ENCODE measurements around the gene GINS1. TPM values are rescaled to one million over a fixed set of nuclear protein-coding genes. Genes with fewer than 3 reads are reported as not detected.

Gene GINS1
- total and polyA plus RNA-seq, 2 of the 13 experiments (the other 11 are each of a cell fraction or from before 2014, with no cell fraction given), result 14.6 to 59.9 TPM

GRCh38 chr20:25407311-25408169 is at the start of gene GINS1 (continued):
- TF ChIP-seq ZNF629 (CRISPR knock-in tag; conservative IDR thresholded peaks at IDR 0.05) (peak; percentile 79), DNMT3B (CRISPR knock-in tag; conservative IDR thresholded peaks at IDR 0.05) (peak; percentile 89), REST (IDR thresholded peaks at IDR 0.05; ENCODE audit: borderline replicate concordance in 1 of 2, low read depth in 1 of 2, low read length in 2 of 2) (peak in 1 of 2 experiments; percentile 82; a peak in 2 of 4 replicates), ZFP36L2 (CRISPR knock-in tag; IDR thresholded peaks at IDR 0.05) (no peak; the same call in 1 of the 2 replicates), KAT2B (IDR thresholded peaks at IDR 0.05; ENCODE audit: borderline replicate concordance, low read depth, low read length) (no peak), NCOA2 (CRISPR knock-in tag; IDR thresholded peaks at IDR 0.05) (peak; percentile 69), PAX8 (CRISPR knock-in tag; IDR thresholded peaks at IDR 0.05; ENCODE audit: borderline replicate concordance) (peak; percentile 71; the same call in 1 of the 2 replicates), YEATS2 (CRISPR knock-in tag; IDR thresholded peaks at IDR 0.05; ENCODE audit: borderline replicate concordance) (peak; percentile 99), ZBTB42 (CRISPR knock-in tag; IDR thresholded peaks at IDR 0.05) (peak; percentile 86; the same call in 1 of the 2 replicates), NFE2 (CRISPR knock-in tag; IDR thresholded peaks at IDR 0.05) (no peak), ZSCAN25 (CRISPR knock-in tag; IDR thresholded peaks at IDR 0.05) (peak; percentile 89), ARID5B (CRISPR knock-in tag; IDR thresholded peaks at IDR 0.05) (peak; percentile 87), ZNF616 (CRISPR knock-in tag; IDR thresholded peaks at IDR 0.05; ENCODE audit: low read depth) (peak; percentile 96), ZNF780A (CRISPR knock-in tag; IDR thresholded peaks at IDR 0.05) (peak; percentile 98), ZNF703 (CRISPR knock-in tag; IDR thresholded peaks at IDR 0.05; ENCODE audit: borderline replicate concordance) (peak; percentile 95; the same call in 1 of the 2 replicates)
- TF ChIP-seq, protein P1, sequence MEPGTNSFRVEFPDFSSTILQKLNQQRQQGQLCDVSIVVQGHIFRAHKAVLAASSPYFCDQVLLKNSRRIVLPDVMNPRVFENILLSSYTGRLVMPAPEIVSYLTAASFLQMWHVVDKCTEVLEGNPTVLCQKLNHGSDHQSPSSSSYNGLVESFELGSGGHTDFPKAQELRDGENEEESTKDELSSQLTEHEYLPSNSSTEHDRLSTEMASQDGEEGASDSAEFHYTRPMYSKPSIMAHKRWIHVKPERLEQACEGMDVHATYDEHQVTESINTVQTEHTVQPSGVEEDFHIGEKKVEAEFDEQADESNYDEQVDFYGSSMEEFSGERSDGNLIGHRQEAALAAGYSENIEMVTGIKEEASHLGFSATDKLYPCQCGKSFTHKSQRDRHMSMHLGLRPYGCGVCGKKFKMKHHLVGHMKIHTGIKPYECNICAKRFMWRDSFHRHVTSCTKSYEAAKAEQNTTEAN (CRISPR knock-in tag; conservative IDR thresholded peaks at IDR 0.05), result peak; percentile 96
- TF ChIP-seq, protein P2, sequence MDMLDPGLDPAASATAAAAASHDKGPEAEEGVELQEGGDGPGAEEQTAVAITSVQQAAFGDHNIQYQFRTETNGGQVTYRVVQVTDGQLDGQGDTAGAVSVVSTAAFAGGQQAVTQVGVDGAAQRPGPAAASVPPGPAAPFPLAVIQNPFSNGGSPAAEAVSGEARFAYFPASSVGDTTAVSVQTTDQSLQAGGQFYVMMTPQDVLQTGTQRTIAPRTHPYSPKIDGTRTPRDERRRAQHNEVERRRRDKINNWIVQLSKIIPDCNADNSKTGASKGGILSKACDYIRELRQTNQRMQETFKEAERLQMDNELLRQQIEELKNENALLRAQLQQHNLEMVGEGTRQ (IDR thresholded peaks at IDR 0.05; ENCODE audit: low read depth, low read length), result no peak
- TF ChIP-seq, protein P2 (CRISPR knock-in tag; IDR thresholded peaks at IDR 0.05; ENCODE audit: borderline replicate concordance), result peak; percentile 47; the same call in 1 of the 2 replicates

All from HepG2 (cell line).